Transverse colon (tissue), 4 donors: ENCODE results near the gene MROH7. TPM values are rescaled to one million over a fixed set of nuclear protein-coding genes. Genes with fewer than 3 reads are reported as not detected.
A peak's percentile ranks its signal among the peaks of the same experiment; 100 is the strongest.

Source experiments
- DNase-seq: peaks from one replicate; pipeline ENCODE4 v3.0.0-alpha.2; 2019
- H3K27ac ChIP-seq, 4 donors: fragments of 200-600 bp; sonication (generic); 2 replicates each; pipeline ENCODE4 v1.5.1; 2016 to 2018; ENCODE audit warnings: inconsistent platforms in 4 of 4
- H3K27me3 ChIP-seq: fragments of 200-600 bp; sonication (generic); 2 replicates; pipeline ENCODE4 v1.5.1; 2017; ENCODE audit warnings: inconsistent platforms
- H3K36me3 ChIP-seq, 4 donors: fragments of 200-600 bp; sonication (generic); 2 replicates each; pipeline ENCODE4 v1.5.1; 2017 to 2019; ENCODE audit warnings: inconsistent platforms in 4 of 4
- H3K4me1 ChIP-seq, 4 donors: fragments of 200-600 bp; sonication (generic); 2 replicates each; pipeline ENCODE4 v1.5.1; 2017 to 2020; ENCODE audit warnings: inconsistent platforms in 4 of 4
- H3K4me3 ChIP-seq, 4 donors: fragments of 200-600 bp; sonication (generic); 1 replicate in 1 of 4; 2 replicates in 3 of 4; pipeline versions ENCODE4 v1.5.1 to v1.6.1; 2017 to 2019; ENCODE audit warnings: inconsistent platforms in 4 of 4
- H3K9me3 ChIP-seq, 2 donors: fragments of 200-600 bp; sonication (generic); 2 replicates each; pipeline ENCODE4 v1.5.1; 2017 to 2019; ENCODE audit warnings: inconsistent platforms in 2 of 2
- CTCF ChIP-seq, 5 experiments: fragments of 200-600 bp in 3 of 5; fragments of 450-650 bp in 2 of 5; sonication (generic) in 3 of 5; IDR thresholded peaks; 1 replicate in 2 of 5; 2 replicates in 3 of 5; pipeline ENCODE4 v1.5.1; 2016 to 2017; ENCODE audit warnings: antibody characterized with exemption in 5 of 5, inconsistent platforms in 3 of 5, mild to moderate bottlenecking in 2 of 5, moderate library complexity in 1 of 5
- EP300 ChIP-seq: sonication (generic); formaldehyde crosslinking; IDR thresholded peaks from one replicate; pipeline ENCODE4 v1.6.1; 2017; ENCODE audit warnings: antibody characterized with exemption, low read depth
- POLR2A ChIP-seq: fragments of 450-650 bp; IDR thresholded peaks from one replicate; pipeline ENCODE4 v1.6.1; 2016; ENCODE audit warnings: antibody characterized with exemption, mild to moderate bottlenecking, moderate library complexity
- POLR2AphosphoS5 ChIP-seq, 3 donors: sonication (generic); formaldehyde crosslinking; IDR thresholded peaks; one replicate each; pipeline ENCODE4 v1.6.1; 2016; ENCODE audit warnings: antibody characterized with exemption in 3 of 3
- WGBS, 2 donors: methylation state at CpG; one replicate each; pipeline ENCODE4 v1.1.5; 2018; ENCODE audit warnings: low coverage in 1 of 2; 5-methylcytosine and 5-hydroxymethylcytosine counted together
- in situ Hi-C, 4 donors: fragments of 200-750 bp; cut with MboI; loops; one replicate each; pipeline versions ENCODE4 v1.15.0 to v1.15.1; 2017; ENCODE audit warnings: low sequenced_read_pairs in 3 of 4, low pct_ligation_motif_present in 1 of 4, low pct_unique_long_range_greater_than_20kb in 1 of 4
- intact Hi-C: fragments of 100-400 bp; cut with DNase I; formaldehyde crosslinking; loops from one replicate; pipeline ENCODE4 v1.15.1; 2023; ENCODE audit warnings: low total_unique reads
- total RNA-seq, 4 donors: library from RNA; depleted of rRNA; stranded (reverse); fragments of >200 nt; gene quantifications; one replicate each; pipeline ENCODE4 v1.1.0, GENCODE V29; 2016

The MROH7 gene
- total RNA-seq, 4 donors from 2014 or later = 16.1 to 69.9 (median 30.5) TPM

DNA sequence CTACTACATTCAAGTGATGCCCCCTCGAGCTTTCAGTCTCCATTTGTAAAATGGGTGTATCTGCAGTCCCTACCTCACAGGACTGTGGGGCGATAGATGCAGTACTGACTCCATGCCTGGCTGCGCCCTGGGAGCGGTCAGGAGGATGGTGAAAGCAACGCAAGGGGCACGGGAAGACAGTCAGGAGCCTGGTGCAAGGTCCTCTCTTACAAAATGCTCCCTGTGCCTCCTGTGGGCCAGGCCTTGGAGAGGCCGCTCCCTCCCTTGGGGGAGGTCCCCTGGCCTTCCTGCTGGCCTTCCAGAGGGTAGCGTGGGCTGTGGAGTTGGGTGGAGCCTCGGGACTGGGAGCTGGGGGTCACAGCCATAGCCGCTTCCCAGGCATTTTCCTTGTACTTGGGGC is 39.9 kb upstream of the MROH7 start:
- Histone ChIP-seq H3K27me3 (no peaks in the 10 kb centered on the region), H3K9me3 (no peaks in the 10 kb centered on the region), H3K4me3 (no peak overlapping the region), H3K36me3 (peaks cover 0 to 13% (median 0%) of the 10 kb centered on the region in 4 donors), H3K4me1 (peaks cover 0 to 15% (median 7%) of the 10 kb centered on the region in 4 donors), H3K27ac (no peak overlapping the region)
- in situ Hi-C loops = no loop called here
- TF ChIP-seq POLR2A = no peak
- no peak for TF ChIP-seq EP300
- TF ChIP-seq POLR2AphosphoS5 (IDR thresholded peaks at IDR 0.05) = no peak
- TF ChIP-seq CTCF (IDR thresholded peaks at IDR 0.05) = no peak
- 85% methylated on average over 8 of the region's 10 CpGs; no CpG with 5 or more reads in 1 of the 2 donors for WGBS, 2 donors
- intact Hi-C loops = no loop called here
- DNase-seq = no peak

- no peak for DNase-seq
- in situ Hi-C loops (no loop called here), intact Hi-C loops (no loop called here)
- H3K27me3 ChIP-seq = no peaks in the 10 kb centered on the region
- TF ChIP-seq EP300 (no peak), CTCF (IDR thresholded peaks at IDR 0.05) (no peak), POLR2A (no peak), POLR2AphosphoS5 (IDR thresholded peaks at IDR 0.05) (no peak)
- peaks cover 0 to 8% (median 0%) of the 10 kb centered on the region in 4 donors for H3K36me3 ChIP-seq
- 86% methylated on average over 18 of the region's 18 CpGs; no CpG with 5 or more reads in 1 of the 2 donors for WGBS, 2 donors
- no peak overlapping the region for H3K4me3 ChIP-seq
- H3K4me1 ChIP-seq = peaks cover 0 to 15% (median 7%) of the 10 kb centered on the region in 4 donors
- H3K27ac ChIP-seq = no peak overlapping the region
- H3K9me3 ChIP-seq = no peaks in the 10 kb centered on the region
These were observed 39.0 kb upstream of the MROH7 start for GRCh38 chr1:54602554-54602953.

DNA sequence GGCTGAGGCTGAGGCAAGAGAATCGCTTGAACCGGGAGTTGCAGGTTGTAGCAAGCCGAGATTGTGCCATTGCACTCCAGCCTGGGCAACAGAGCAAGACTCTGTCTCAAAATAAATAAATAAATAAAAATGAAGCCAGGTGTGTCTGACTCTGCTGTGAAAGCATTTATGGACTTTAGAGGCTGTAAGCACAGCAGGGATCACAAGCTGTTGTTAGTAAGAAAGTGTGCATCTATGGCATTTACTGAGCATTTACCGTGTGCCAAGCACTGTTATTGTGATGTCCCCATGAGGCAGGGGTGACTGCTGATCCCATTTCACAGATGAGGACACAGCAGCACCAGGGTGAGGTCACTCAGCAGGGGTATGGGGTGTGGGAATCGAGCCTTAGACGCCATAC is 38.3 kb upstream of the MROH7 start:
- no peak for TF ChIP-seq POLR2A
- TF ChIP-seq CTCF (IDR thresholded peaks at IDR 0.05) = no peak
- no peak for TF ChIP-seq EP300
- no peak for TF ChIP-seq POLR2AphosphoS5 (IDR thresholded peaks at IDR 0.05)
- Histone ChIP-seq H3K9me3 (no peaks in the 10 kb centered on the region), H3K4me1 (peaks cover 0 to 15% (median 7%) of the 10 kb centered on the region in 4 donors), H3K27ac (peak overlapping the region; percentile 30 to 54 (median 50)), H3K36me3 (peaks cover 0 to 7% (median 3%) of the 10 kb centered on the region in 4 donors), H3K27me3 (no peaks in the 10 kb centered on the region), H3K4me3 (no peak overlapping the region)
- in situ Hi-C loops (no loop called here), intact Hi-C loops (no loop called here)
- no peak for DNase-seq
- 92 to 100% methylated on average over 3 to 6 of the region's 6 CpGs for WGBS, 2 donors

- peak; percentile 79 for DNase-seq
- Histone ChIP-seq H3K4me3 (no peak overlapping the region), H3K27ac (peak overlapping the region; percentile 30 to 54 (median 50)), H3K9me3 (no peaks in the 10 kb centered on the region), H3K36me3 (peaks cover 0 to 8% (median 4%) of the 10 kb centered on the region in 4 donors), H3K4me1 (peaks cover 0 to 15% (median 7%) of the 10 kb centered on the region in 4 donors), H3K27me3 (no peaks in the 10 kb centered on the region)
- in situ Hi-C loops = no loop called here
- no peak for TF ChIP-seq CTCF (IDR thresholded peaks at IDR 0.05)
- no peak for TF ChIP-seq POLR2AphosphoS5 (IDR thresholded peaks at IDR 0.05)
- TF ChIP-seq EP300 = no peak
- no peak for TF ChIP-seq POLR2A
- intact Hi-C loops = no loop called here
- WGBS, 2 donors = 45% methylated on average over 7 of the region's 7 CpGs; no CpG with 5 or more reads in 1 of the 2 donors
These were observed 37.5 kb upstream of the MROH7 start for GRCh38 chr1:54604051-54604450.
